Measurements from ENCODE around the gene MARCHF3. TPM values are rescaled to one million over a fixed set of nuclear protein-coding genes. Genes with fewer than 3 reads are reported as not detected.

The MARCHF3 gene
- total RNA-seq, 1 experiment from 2014 or later, result 16.1 TPM

DNA sequence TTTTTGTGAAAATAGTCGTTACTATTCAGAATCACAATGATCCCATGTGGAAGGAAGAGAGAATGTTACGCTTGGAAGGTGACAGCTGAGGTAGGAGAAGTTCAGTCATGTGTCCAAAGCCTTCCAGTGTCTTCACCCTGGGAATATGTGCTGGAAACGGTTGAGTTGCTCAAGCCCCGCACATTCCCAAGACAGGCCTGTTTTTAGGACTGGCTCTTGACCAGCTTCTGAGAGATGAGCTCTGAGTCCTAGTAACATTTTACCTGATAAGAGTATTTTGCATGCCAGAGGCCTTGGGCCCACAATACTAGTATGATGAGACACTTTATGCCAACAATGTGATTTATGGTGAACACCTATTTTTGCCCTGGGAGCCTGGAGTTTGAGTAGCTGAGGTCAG is 151.7 kb downstream of the MARCHF3 start (continued):
- TF ChIP-seq, protein P1, sequence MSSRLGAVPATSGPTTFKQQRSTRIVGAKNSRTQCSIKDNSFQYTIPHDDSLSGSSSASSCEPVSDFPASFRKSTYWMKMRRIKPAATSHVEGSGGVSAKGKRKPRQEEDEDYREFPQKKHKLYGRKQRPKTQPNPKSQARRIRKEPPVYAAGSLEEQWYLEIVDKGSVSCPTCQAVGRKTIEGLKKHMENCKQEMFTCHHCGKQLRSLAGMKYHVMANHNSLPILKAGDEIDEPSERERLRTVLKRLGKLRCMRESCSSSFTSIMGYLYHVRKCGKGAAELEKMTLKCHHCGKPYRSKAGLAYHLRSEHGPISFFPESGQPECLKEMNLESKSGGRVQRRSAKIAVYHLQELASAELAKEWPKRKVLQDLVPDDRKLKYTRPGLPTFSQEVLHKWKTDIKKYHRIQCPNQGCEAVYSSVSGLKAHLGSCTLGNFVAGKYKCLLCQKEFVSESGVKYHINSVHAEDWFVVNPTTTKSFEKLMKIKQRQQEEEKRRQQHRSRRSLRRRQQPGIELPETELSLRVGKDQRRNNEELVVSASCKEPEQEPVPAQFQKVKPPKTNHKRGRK (CRISPR knock-in tag; IDR thresholded peaks at IDR 0.05; ENCODE audit: borderline replicate concordance), result no peak
- TF ChIP-seq PRRX2 (CRISPR knock-in tag; IDR thresholded peaks at IDR 0.05), result no peak
- TF ChIP-seq, protein P2, sequence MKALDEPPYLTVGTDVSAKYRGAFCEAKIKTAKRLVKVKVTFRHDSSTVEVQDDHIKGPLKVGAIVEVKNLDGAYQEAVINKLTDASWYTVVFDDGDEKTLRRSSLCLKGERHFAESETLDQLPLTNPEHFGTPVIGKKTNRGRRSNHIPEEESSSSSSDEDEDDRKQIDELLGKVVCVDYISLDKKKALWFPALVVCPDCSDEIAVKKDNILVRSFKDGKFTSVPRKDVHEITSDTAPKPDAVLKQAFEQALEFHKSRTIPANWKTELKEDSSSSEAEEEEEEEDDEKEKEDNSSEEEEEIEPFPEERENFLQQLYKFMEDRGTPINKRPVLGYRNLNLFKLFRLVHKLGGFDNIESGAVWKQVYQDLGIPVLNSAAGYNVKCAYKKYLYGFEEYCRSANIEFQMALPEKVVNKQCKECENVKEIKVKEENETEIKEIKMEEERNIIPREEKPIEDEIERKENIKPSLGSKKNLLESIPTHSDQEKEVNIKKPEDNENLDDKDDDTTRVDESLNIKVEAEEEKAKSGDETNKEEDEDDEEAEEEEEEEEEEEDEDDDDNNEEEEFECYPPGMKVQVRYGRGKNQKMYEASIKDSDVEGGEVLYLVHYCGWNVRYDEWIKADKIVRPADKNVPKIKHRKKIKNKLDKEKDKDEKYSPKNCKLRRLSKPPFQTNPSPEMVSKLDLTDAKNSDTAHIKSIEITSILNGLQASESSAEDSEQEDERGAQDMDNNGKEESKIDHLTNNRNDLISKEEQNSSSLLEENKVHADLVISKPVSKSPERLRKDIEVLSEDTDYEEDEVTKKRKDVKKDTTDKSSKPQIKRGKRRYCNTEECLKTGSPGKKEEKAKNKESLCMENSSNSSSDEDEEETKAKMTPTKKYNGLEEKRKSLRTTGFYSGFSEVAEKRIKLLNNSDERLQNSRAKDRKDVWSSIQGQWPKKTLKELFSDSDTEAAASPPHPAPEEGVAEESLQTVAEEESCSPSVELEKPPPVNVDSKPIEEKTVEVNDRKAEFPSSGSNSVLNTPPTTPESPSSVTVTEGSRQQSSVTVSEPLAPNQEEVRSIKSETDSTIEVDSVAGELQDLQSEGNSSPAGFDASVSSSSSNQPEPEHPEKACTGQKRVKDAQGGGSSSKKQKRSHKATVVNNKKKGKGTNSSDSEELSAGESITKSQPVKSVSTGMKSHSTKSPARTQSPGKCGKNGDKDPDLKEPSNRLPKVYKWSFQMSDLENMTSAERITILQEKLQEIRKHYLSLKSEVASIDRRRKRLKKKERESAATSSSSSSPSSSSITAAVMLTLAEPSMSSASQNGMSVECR (CRISPR knock-in tag; IDR thresholded peaks at IDR 0.05; ENCODE audit: borderline replicate concordance), result no peak
- TF ChIP-seq, protein P3, sequence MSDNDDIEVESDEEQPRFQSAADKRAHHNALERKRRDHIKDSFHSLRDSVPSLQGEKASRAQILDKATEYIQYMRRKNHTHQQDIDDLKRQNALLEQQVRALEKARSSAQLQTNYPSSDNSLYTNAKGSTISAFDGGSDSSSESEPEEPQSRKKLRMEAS (CRISPR knock-in tag; IDR thresholded peaks at IDR 0.05), result no peak

DNA sequence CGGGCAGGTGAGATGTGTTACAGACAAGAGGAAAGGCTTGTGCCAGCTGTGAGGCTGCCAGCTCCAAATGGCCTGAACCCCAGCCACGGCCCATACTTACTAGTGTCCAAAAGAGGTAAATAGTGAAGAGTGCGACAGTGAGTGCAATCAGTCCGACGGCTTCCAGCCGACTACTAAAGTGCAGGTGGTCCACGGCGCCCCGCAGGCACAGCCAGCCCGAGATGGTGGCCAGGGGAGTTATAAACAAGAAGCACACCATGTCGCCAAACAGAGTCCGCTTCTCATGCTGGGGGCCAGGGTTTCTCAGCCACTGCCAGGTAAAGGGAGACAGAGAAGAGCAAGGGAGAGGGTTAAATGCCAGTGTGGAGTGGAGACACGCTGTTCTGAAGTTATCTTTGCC is 152.3 kb downstream of the MARCHF3 start:
- H3K36me3 Mint-ChIP-seq, result no peaks in the 10 kb centered on the region
- TF ChIP-seq CREB1 (CRISPR knock-in tag; IDR thresholded peaks at IDR 0.05) (no peak), IRF2 (CRISPR knock-in tag; IDR thresholded peaks at IDR 0.05; ENCODE audit: borderline replicate concordance, low read depth) (no peak), JAZF1 (CRISPR knock-in tag; IDR thresholded peaks at IDR 0.05) (no peak), TEAD4 (CRISPR knock-in tag; IDR thresholded peaks at IDR 0.05) (no peak), SOX15 (CRISPR knock-in tag; IDR thresholded peaks at IDR 0.05) (no peak)
- TF ChIP-seq, protein P4, sequence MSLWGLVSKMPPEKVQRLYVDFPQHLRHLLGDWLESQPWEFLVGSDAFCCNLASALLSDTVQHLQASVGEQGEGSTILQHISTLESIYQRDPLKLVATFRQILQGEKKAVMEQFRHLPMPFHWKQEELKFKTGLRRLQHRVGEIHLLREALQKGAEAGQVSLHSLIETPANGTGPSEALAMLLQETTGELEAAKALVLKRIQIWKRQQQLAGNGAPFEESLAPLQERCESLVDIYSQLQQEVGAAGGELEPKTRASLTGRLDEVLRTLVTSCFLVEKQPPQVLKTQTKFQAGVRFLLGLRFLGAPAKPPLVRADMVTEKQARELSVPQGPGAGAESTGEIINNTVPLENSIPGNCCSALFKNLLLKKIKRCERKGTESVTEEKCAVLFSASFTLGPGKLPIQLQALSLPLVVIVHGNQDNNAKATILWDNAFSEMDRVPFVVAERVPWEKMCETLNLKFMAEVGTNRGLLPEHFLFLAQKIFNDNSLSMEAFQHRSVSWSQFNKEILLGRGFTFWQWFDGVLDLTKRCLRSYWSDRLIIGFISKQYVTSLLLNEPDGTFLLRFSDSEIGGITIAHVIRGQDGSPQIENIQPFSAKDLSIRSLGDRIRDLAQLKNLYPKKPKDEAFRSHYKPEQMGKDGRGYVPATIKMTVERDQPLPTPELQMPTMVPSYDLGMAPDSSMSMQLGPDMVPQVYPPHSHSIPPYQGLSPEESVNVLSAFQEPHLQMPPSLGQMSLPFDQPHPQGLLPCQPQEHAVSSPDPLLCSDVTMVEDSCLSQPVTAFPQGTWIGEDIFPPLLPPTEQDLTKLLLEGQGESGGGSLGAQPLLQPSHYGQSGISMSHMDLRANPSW (CRISPR knock-in tag; conservative IDR thresholded peaks at IDR 0.05; ENCODE audit: low read depth), result no peak
- no peaks in the 10 kb centered on the region for H3K27me3 Mint-ChIP-seq (ENCODE audit: low read depth)
- ATAC-seq (no peak), DNase-seq (ENCODE audit: low spot score) (no peak)
- H3K4me3 Mint-ChIP-seq, result no peak overlapping the region
- POLR2A ChIA-PET, result no interaction called here
- no peaks in the 10 kb centered on the region for H3K9me3 Mint-ChIP-seq
- peaks cover 28% of the 10 kb centered on the region for H3K4me1 Mint-ChIP-seq
- 0 out of 2 replicates have a peak overlapping the region, but pooled peaks have one; percentile 48 for H3K27ac Mint-ChIP-seq
- CTCF ChIA-PET, result no interaction called here

DNA sequence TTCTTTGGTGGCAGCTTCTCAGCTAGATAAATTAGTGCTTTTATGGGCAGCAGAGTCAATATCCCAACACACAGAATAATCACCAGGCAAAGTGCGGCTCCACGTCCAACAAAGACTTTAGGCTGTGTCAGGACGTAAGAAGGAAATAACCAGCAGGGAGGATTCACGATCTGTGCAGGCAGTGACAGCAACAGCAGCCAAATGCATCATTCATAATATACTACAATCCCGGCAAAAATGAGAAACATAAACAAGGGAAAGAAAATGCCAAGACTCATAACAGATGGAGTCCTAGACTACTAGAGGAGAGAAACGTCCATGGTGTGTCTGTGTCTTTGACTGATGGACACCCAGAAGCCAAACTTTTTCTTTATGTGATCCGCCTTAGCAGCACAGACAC is 152.8 kb downstream of the MARCHF3 start:
- Mint-ChIP-seq H3K36me3 (no peaks in the 10 kb centered on the region), H3K9me3 (no peaks in the 10 kb centered on the region), H3K4me3 (no peak overlapping the region), H3K27ac (no peak overlapping the region), H3K4me1 (peaks cover 33% of the 10 kb centered on the region), H3K27me3 (ENCODE audit: low read depth) (no peaks in the 10 kb centered on the region)
- ChIA-PET CTCF (no interaction called here), POLR2A (no interaction called here)
- DNase-seq (ENCODE audit: low spot score), result no peak
- no peak for ATAC-seq
- no peak for TF ChIP-seq SMAD3 (CRISPR knock-in tag; IDR thresholded peaks at IDR 0.05; ENCODE audit: borderline replicate concordance)
- TF ChIP-seq, protein P5, sequence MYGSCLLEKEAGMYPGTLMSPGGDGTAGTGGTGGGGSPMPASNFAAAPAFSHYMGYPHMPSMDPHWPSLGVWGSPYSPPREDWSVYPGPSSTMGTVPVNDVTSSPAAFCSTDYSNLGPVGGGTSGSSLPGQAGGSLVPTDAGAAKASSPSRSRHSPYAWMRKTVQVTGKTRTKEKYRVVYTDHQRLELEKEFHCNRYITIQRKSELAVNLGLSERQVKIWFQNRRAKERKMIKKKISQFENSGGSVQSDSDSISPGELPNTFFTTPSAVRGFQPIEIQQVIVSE (CRISPR knock-in tag; IDR thresholded peaks at IDR 0.05; ENCODE audit: borderline replicate concordance), result no peak
- TF ChIP-seq, protein P6, sequence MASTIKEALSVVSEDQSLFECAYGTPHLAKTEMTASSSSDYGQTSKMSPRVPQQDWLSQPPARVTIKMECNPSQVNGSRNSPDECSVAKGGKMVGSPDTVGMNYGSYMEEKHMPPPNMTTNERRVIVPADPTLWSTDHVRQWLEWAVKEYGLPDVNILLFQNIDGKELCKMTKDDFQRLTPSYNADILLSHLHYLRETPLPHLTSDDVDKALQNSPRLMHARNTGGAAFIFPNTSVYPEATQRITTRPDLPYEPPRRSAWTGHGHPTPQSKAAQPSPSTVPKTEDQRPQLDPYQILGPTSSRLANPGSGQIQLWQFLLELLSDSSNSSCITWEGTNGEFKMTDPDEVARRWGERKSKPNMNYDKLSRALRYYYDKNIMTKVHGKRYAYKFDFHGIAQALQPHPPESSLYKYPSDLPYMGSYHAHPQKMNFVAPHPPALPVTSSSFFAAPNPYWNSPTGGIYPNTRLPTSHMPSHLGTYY (CRISPR knock-in tag; IDR thresholded peaks at IDR 0.05), result no peak
- no peak for TF ChIP-seq MXD4 (CRISPR knock-in tag; IDR thresholded peaks at IDR 0.05; ENCODE audit: borderline replicate concordance)
- TF ChIP-seq, protein P7, sequence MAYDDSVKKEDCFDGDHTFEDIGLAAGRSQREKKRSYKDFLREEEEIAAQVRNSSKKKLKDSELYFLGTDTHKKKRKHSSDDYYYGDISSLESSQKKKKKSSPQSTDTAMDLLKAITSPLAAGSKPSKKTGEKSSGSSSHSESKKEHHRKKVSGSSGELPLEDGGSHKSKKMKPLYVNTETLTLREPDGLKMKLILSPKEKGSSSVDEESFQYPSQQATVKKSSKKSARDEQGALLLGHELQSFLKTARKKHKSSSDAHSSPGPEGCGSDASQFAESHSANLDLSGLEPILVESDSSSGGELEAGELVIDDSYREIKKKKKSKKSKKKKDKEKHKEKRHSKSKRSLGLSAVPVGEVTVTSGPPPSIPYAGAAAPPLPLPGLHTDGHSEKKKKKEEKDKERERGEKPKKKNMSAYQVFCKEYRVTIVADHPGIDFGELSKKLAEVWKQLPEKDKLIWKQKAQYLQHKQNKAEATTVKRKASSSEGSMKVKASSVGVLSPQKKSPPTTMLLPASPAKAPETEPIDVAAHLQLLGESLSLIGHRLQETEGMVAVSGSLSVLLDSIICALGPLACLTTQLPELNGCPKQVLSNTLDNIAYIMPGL (CRISPR knock-in tag; IDR thresholded peaks at IDR 0.05), result no peak
- TF ChIP-seq ZNF416 (CRISPR knock-in tag; IDR thresholded peaks at IDR 0.05), result no peak
- TF ChIP-seq, protein P8, sequence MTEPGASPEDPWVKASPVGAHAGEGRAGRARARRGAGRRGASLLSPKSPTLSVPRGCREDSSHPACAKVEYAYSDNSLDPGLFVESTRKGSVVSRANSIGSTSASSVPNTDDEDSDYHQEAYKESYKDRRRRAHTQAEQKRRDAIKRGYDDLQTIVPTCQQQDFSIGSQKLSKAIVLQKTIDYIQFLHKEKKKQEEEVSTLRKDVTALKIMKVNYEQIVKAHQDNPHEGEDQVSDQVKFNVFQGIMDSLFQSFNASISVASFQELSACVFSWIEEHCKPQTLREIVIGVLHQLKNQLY (CRISPR knock-in tag; IDR thresholded peaks at IDR 0.05), result no peak
- TF ChIP-seq TEAD1 (CRISPR knock-in tag; IDR thresholded peaks at IDR 0.05), result no peak
- no peak for TF ChIP-seq ZNF219 (CRISPR knock-in tag; IDR thresholded peaks at IDR 0.05; ENCODE audit: borderline replicate concordance)

Measured in WTC11 (cell line).